Body of pancreas (tissue), 4 donors: ENCODE measurements around the gene EPB41.

Source experiments
- POLR2A ChIP-seq, 3 donors: fragments of 450-650 bp; IDR thresholded peaks; one replicate each; pipeline ENCODE4 v1.6.1; 2016; ENCODE audit warnings: antibody characterized with exemption in 3 of 3, mild to moderate bottlenecking in 2 of 3
- TF ChIP-seq, protein P1 (sequence below), 7 experiments: fragments of 450-650 bp in 4 of 7; fragments of 200-600 bp in 3 of 7; sonication (generic) in 3 of 7; IDR thresholded peaks; one replicate each; pipeline ENCODE4 v1.5.1; 2016 to 2019; ENCODE audit warnings: antibody characterized with exemption in 7 of 7

- TF ChIP-seq, protein P1, sequence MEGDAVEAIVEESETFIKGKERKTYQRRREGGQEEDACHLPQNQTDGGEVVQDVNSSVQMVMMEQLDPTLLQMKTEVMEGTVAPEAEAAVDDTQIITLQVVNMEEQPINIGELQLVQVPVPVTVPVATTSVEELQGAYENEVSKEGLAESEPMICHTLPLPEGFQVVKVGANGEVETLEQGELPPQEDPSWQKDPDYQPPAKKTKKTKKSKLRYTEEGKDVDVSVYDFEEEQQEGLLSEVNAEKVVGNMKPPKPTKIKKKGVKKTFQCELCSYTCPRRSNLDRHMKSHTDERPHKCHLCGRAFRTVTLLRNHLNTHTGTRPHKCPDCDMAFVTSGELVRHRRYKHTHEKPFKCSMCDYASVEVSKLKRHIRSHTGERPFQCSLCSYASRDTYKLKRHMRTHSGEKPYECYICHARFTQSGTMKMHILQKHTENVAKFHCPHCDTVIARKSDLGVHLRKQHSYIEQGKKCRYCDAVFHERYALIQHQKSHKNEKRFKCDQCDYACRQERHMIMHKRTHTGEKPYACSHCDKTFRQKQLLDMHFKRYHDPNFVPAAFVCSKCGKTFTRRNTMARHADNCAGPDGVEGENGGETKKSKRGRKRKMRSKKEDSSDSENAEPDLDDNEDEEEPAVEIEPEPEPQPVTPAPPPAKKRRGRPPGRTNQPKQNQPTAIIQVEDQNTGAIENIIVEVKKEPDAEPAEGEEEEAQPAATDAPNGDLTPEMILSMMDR (IDR thresholded peaks at IDR 0.05), result no peak
- no peak for TF ChIP-seq POLR2A (IDR thresholded peaks at IDR 0.05)
Measured at GRCh38 chr1:28885472-28885877, 28.9 kb upstream of the EPB41 start.
